ENCODE data around the gene NECTIN4.

NECTIN4 gene

GRCh38 chr1:161111117-161111516, 21.8 kb upstream of the NECTIN4 start:
- no peak for DNase-seq

- DNase-seq, result no peak
Observed at GRCh38 chr1:161106431-161106830, 17.1 kb upstream of the NECTIN4 start.

GRCh38 chr1:161100556-161100955, 11.2 kb upstream of the NECTIN4 start:
- DNase-seq, result no peak

GRCh38 chr1:161099090-161099802, 9.9 kb upstream of the NECTIN4 start:
- no peak for DNase-seq

GRCh38 chr1:161098210-161099068, 9.1 kb upstream of the NECTIN4 start, which contains the start of gene KLHDC9:
Gene KLHDC9, plus strand, starts transcription at chr1:161098361. Its CDS starts 175 bp downstream, at chr1:161098536.
- peak; percentile 81 for DNase-seq

- no peak for DNase-seq
Observed at GRCh38 chr1:161096530-161096929, 7.2 kb upstream of the NECTIN4 start.

- no peak for DNase-seq
Observed at GRCh38 chr1:161096015-161096414, 6.7 kb upstream of the NECTIN4 start.

- DNase-seq, result no peak
Observed at GRCh38 chr1:161095230-161095629, 5.9 kb upstream of the NECTIN4 start.

GRCh38 chr1:161094481-161094880, 5.1 kb upstream of the NECTIN4 start:
- no peak for DNase-seq

- no peak for DNase-seq
Observed at GRCh38 chr1:161092621-161093028, 3.3 kb upstream of the NECTIN4 start.

GRCh38 chr1:161091796-161092507, 2.6 kb upstream of the NECTIN4 start:
- no peak for DNase-seq

GRCh38 chr1:161091093-161091492, 1.7 kb upstream of the NECTIN4 start:
- no peak for DNase-seq

GRCh38 chr1:161090617-161091016, 1.3 kb upstream of the NECTIN4 start:
- no peak for DNase-seq

- no peak for DNase-seq
Observed at GRCh38 chr1:161089938-161090337, 580 bp upstream of the NECTIN4 start.

GRCh38 chr1:161088587-161089110, 709 bp downstream of the NECTIN4 start:
- no peak for DNase-seq

GRCh38 chr1:161086457-161086856, 2.9 kb downstream of the NECTIN4 start:
- no peak for DNase-seq

GRCh38 chr1:161085165-161085564, 4.2 kb downstream of the NECTIN4 start:
- no peak for DNase-seq

- DNase-seq, result no peak
Observed at GRCh38 chr1:161084597-161084988, 4.8 kb downstream of the NECTIN4 start.

- no peak for DNase-seq
Observed at GRCh38 chr1:161083748-161084596, 5.4 kb downstream of the NECTIN4 start.

- DNase-seq, result no peak
Observed at GRCh38 chr1:161082996-161083747, 6.2 kb downstream of the NECTIN4 start.

GRCh38 chr1:161082483-161082882, 6.9 kb downstream of the NECTIN4 start:
- no peak for DNase-seq

Data from NCI-H510A treated with DMSO at 0.1 percent for 48 hours (cell line).